Measurements from ENCODE around the gene SLC47A1.

The SLC47A1 gene

GRCh38 chr17:19583871-19584270 lies 50.2 kb downstream of the SLC47A1 start:
- Histone ChIP-seq H3K9me3 (ENCODE audit: control insufficient read depth, insufficient read depth, low read length) (no peaks in the 10 kb centered on the region), H3K9ac (ENCODE audit: low read depth, low read length) (no peak overlapping the region), H3K4me3 (ENCODE audit: low read depth, low read length) (no peak overlapping the region), H3K27me3 (ENCODE audit: control insufficient read depth, insufficient read depth, low read length) (peaks cover 19% of the 10 kb centered on the region), H3K4me1 (ENCODE audit: control insufficient read depth, insufficient read depth, low read length) (no peaks in the 10 kb centered on the region), H3K36me3 (ENCODE audit: control insufficient read depth, insufficient read depth, low read length) (no peaks in the 10 kb centered on the region)

- H3K4me3 ChIP-seq (ENCODE audit: low read depth, low read length), result no peak overlapping the region
- no peak overlapping the region for H3K9ac ChIP-seq (ENCODE audit: low read depth, low read length)
- no peaks in the 10 kb centered on the region for H3K36me3 ChIP-seq (ENCODE audit: control insufficient read depth, insufficient read depth, low read length)
- no peaks in the 10 kb centered on the region for H3K9me3 ChIP-seq (ENCODE audit: control insufficient read depth, insufficient read depth, low read length)
- H3K27me3 ChIP-seq (ENCODE audit: control insufficient read depth, insufficient read depth, low read length), result no peaks in the 10 kb centered on the region
- H3K4me1 ChIP-seq (ENCODE audit: control insufficient read depth, insufficient read depth, low read length), result no peaks in the 10 kb centered on the region
Measured at GRCh38 chr17:19590451-19590850, 56.8 kb downstream of the SLC47A1 start.

GRCh38 chr17:19590912-19591551 lies 57.4 kb downstream of the SLC47A1 start:
- no peaks in the 10 kb centered on the region for H3K27me3 ChIP-seq (ENCODE audit: control insufficient read depth, insufficient read depth, low read length)
- no peaks in the 10 kb centered on the region for H3K4me1 ChIP-seq (ENCODE audit: control insufficient read depth, insufficient read depth, low read length)
- H3K36me3 ChIP-seq (ENCODE audit: control insufficient read depth, insufficient read depth, low read length), result no peaks in the 10 kb centered on the region
- no peak overlapping the region for H3K9ac ChIP-seq (ENCODE audit: low read depth, low read length)
- H3K9me3 ChIP-seq (ENCODE audit: control insufficient read depth, insufficient read depth, low read length), result no peaks in the 10 kb centered on the region
- no peak overlapping the region for H3K4me3 ChIP-seq (ENCODE audit: low read depth, low read length)

- H3K9me3 ChIP-seq (ENCODE audit: control insufficient read depth, insufficient read depth, low read length), result no peaks in the 10 kb centered on the region
- no peak overlapping the region for H3K9ac ChIP-seq (ENCODE audit: low read depth, low read length)
- no peaks in the 10 kb centered on the region for H3K36me3 ChIP-seq (ENCODE audit: control insufficient read depth, insufficient read depth, low read length)
- H3K4me3 ChIP-seq (ENCODE audit: low read depth, low read length), result no peak overlapping the region
- H3K27me3 ChIP-seq (ENCODE audit: control insufficient read depth, insufficient read depth, low read length), result no peaks in the 10 kb centered on the region
- no peaks in the 10 kb centered on the region for H3K4me1 ChIP-seq (ENCODE audit: control insufficient read depth, insufficient read depth, low read length)
Measured at GRCh38 chr17:19592316-19592715, 58.7 kb downstream of the SLC47A1 start.

- no peak overlapping the region for H3K9ac ChIP-seq (ENCODE audit: low read depth, low read length)
- H3K9me3 ChIP-seq (ENCODE audit: control insufficient read depth, insufficient read depth, low read length), result no peaks in the 10 kb centered on the region
- H3K36me3 ChIP-seq (ENCODE audit: control insufficient read depth, insufficient read depth, low read length), result no peaks in the 10 kb centered on the region
Measured at GRCh38 chr17:19596869-19597268, 63.2 kb downstream of the SLC47A1 start.

GRCh38 chr17:19610311-19610710 lies 76.7 kb downstream of the SLC47A1 start:
- Histone ChIP-seq H3K9ac (ENCODE audit: low read depth, low read length) (no peak overlapping the region), H3K9me3 (ENCODE audit: control insufficient read depth, insufficient read depth, low read length) (no peaks in the 10 kb centered on the region), H3K4me3 (ENCODE audit: low read depth, low read length) (no peak overlapping the region), H3K4me1 (ENCODE audit: control insufficient read depth, insufficient read depth, low read length) (no peaks in the 10 kb centered on the region), H3K27me3 (ENCODE audit: control insufficient read depth, insufficient read depth, low read length) (no peaks in the 10 kb centered on the region), H3K36me3 (ENCODE audit: control insufficient read depth, insufficient read depth, low read length) (no peaks in the 10 kb centered on the region)

More at GRCh38 chr17:19596869-19597268, 63.2 kb downstream of the SLC47A1 start:
- Histone ChIP-seq H3K27me3 (ENCODE audit: control insufficient read depth, insufficient read depth, low read length) (no peaks in the 10 kb centered on the region), H3K4me3 (ENCODE audit: low read depth, low read length) (no peak overlapping the region), H3K4me1 (ENCODE audit: control insufficient read depth, insufficient read depth, low read length) (no peaks in the 10 kb centered on the region)

- Histone ChIP-seq H3K9ac (ENCODE audit: low read depth, low read length) (no peak overlapping the region), H3K36me3 (ENCODE audit: control insufficient read depth, insufficient read depth, low read length) (no peaks in the 10 kb centered on the region), H3K4me3 (ENCODE audit: low read depth, low read length) (no peak overlapping the region), H3K27me3 (ENCODE audit: control insufficient read depth, insufficient read depth, low read length) (no peaks in the 10 kb centered on the region), H3K9me3 (ENCODE audit: control insufficient read depth, insufficient read depth, low read length) (no peaks in the 10 kb centered on the region), H3K4me1 (ENCODE audit: control insufficient read depth, insufficient read depth, low read length) (no peaks in the 10 kb centered on the region)
Measured at GRCh38 chr17:19610879-19611278, 77.2 kb downstream of the SLC47A1 start.

- no peaks in the 10 kb centered on the region for H3K36me3 ChIP-seq (ENCODE audit: control insufficient read depth, insufficient read depth, low read length)
- no peak overlapping the region for H3K9ac ChIP-seq (ENCODE audit: low read depth, low read length)
- H3K4me1 ChIP-seq (ENCODE audit: control insufficient read depth, insufficient read depth, low read length), result no peaks in the 10 kb centered on the region
- H3K4me3 ChIP-seq (ENCODE audit: low read depth, low read length), result no peak overlapping the region
- no peaks in the 10 kb centered on the region for H3K9me3 ChIP-seq (ENCODE audit: control insufficient read depth, insufficient read depth, low read length)
- H3K27me3 ChIP-seq (ENCODE audit: control insufficient read depth, insufficient read depth, low read length), result no peaks in the 10 kb centered on the region
Measured at GRCh38 chr17:19613979-19614378, 80.3 kb downstream of the SLC47A1 start.

GRCh38 chr17:19614900-19615299 lies 81.2 kb downstream of the SLC47A1 start:
- Histone ChIP-seq H3K27me3 (ENCODE audit: control insufficient read depth, insufficient read depth, low read length) (no peaks in the 10 kb centered on the region), H3K36me3 (ENCODE audit: control insufficient read depth, insufficient read depth, low read length) (no peaks in the 10 kb centered on the region), H3K4me3 (ENCODE audit: low read depth, low read length) (no peak overlapping the region), H3K9me3 (ENCODE audit: control insufficient read depth, insufficient read depth, low read length) (no peaks in the 10 kb centered on the region), H3K9ac (ENCODE audit: low read depth, low read length) (no peak overlapping the region), H3K4me1 (ENCODE audit: control insufficient read depth, insufficient read depth, low read length) (no peaks in the 10 kb centered on the region)

- H3K27me3 ChIP-seq (ENCODE audit: control insufficient read depth, insufficient read depth, low read length), result no peaks in the 10 kb centered on the region
Measured at GRCh38 chr17:19618015-19618414, 84.4 kb downstream of the SLC47A1 start.

GRCh38 chr17:19619705-19620325 lies 86.2 kb downstream of the SLC47A1 start:
- Histone ChIP-seq H3K4me3 (ENCODE audit: low read depth, low read length) (no peak overlapping the region), H3K9me3 (ENCODE audit: control insufficient read depth, insufficient read depth, low read length) (no peaks in the 10 kb centered on the region), H3K27me3 (ENCODE audit: control insufficient read depth, insufficient read depth, low read length) (no peaks in the 10 kb centered on the region), H3K9ac (ENCODE audit: low read depth, low read length) (no peak overlapping the region), H3K4me1 (ENCODE audit: control insufficient read depth, insufficient read depth, low read length) (no peaks in the 10 kb centered on the region), H3K36me3 (ENCODE audit: control insufficient read depth, insufficient read depth, low read length) (no peaks in the 10 kb centered on the region)

More at GRCh38 chr17:19618015-19618414, 84.4 kb downstream of the SLC47A1 start:
- Histone ChIP-seq H3K9ac (ENCODE audit: low read depth, low read length) (no peak overlapping the region), H3K4me1 (ENCODE audit: control insufficient read depth, insufficient read depth, low read length) (no peaks in the 10 kb centered on the region), H3K4me3 (ENCODE audit: low read depth, low read length) (no peak overlapping the region), H3K9me3 (ENCODE audit: control insufficient read depth, insufficient read depth, low read length) (no peaks in the 10 kb centered on the region), H3K36me3 (ENCODE audit: control insufficient read depth, insufficient read depth, low read length) (no peaks in the 10 kb centered on the region)

- no peak overlapping the region for H3K9ac ChIP-seq (ENCODE audit: low read depth, low read length)
- H3K27me3 ChIP-seq (ENCODE audit: control insufficient read depth, insufficient read depth, low read length), result no peaks in the 10 kb centered on the region
- no peaks in the 10 kb centered on the region for H3K4me1 ChIP-seq (ENCODE audit: control insufficient read depth, insufficient read depth, low read length)
- H3K4me3 ChIP-seq (ENCODE audit: low read depth, low read length), result no peak overlapping the region
- H3K36me3 ChIP-seq (ENCODE audit: control insufficient read depth, insufficient read depth, low read length), result no peaks in the 10 kb centered on the region
- no peaks in the 10 kb centered on the region for H3K9me3 ChIP-seq (ENCODE audit: control insufficient read depth, insufficient read depth, low read length)
Measured at GRCh38 chr17:19621697-19622096, 88.0 kb downstream of the SLC47A1 start.

All from iPS-15b (cell line).